ENCODE results near the gene GIMAP8. TPM values are rescaled to one million over a fixed set of nuclear protein-coding genes. Genes with fewer than 3 reads are reported as not detected.

Gene GIMAP8
- total and polyA plus RNA-seq, 12 donors: 13.4 to 39.4 (median 17.9) TPM

DNA sequence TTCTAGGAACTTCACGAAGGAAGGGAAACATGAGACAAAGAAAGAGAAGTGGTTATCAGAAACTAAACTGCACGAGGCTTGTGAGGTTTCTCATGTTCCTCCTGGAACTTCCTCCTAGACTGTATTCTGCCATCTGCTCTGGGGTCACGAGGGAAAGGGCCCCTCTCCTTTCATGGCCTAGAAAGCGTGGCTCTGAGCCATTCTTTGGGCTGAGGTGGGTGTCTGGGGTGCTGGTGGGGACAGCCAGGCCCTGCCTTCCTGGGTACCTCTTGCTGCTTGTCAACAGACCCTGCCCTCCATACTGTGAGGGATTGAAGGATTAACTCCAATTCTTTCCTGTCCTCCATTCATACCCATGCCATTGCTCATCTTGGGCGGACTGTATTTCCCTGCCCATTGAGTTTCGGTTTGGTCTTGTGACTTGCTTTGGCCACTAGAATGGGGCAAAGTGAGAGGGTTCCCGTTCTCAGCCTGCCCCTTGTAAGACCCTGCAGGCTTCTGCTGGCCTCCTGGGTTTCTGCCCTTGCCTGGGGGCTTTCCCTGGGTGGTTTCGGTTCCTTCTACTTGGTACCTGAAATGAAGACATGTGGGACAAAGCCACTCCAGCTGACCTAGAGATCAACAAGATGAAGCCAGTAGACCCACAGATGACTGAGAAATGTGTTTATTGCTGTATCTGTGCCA lies 14.9 kb upstream of the GIMAP8 start:
- Histone ChIP-seq H3K27me3 (peaks cover 0 to 17% (median 4%) of the 10 kb centered on the region in 7 donors), H3K27ac (peak overlapping the region in 1 of 10 donors; percentile 52), H3K4me3 (no peak overlapping the region), H3K4me1 (peaks cover 0 to 38% (median 0%) of the 10 kb centered on the region in 9 donors), H3K36me3 (no peaks in the 10 kb centered on the region), H3K9me3 (no peaks in the 10 kb centered on the region)
- DNase-seq (no peak), ATAC-seq (peak in 6 of 8 donors; percentile 50 to 67 (median 58))
- TF ChIP-seq, protein P1, sequence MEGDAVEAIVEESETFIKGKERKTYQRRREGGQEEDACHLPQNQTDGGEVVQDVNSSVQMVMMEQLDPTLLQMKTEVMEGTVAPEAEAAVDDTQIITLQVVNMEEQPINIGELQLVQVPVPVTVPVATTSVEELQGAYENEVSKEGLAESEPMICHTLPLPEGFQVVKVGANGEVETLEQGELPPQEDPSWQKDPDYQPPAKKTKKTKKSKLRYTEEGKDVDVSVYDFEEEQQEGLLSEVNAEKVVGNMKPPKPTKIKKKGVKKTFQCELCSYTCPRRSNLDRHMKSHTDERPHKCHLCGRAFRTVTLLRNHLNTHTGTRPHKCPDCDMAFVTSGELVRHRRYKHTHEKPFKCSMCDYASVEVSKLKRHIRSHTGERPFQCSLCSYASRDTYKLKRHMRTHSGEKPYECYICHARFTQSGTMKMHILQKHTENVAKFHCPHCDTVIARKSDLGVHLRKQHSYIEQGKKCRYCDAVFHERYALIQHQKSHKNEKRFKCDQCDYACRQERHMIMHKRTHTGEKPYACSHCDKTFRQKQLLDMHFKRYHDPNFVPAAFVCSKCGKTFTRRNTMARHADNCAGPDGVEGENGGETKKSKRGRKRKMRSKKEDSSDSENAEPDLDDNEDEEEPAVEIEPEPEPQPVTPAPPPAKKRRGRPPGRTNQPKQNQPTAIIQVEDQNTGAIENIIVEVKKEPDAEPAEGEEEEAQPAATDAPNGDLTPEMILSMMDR (IDR thresholded peaks at IDR 0.05): no peak
- WGBS, 2 donors: 74 to 81% methylated on average over 8 of the region's 8 CpGs
- intact Hi-C loops (cut with DNase I): loop anchor here in 1 of 10 donors (10.0 kb wide), 1 partner anchor 569 kb away; no protein-coding TSS in a partner anchor

DNA sequence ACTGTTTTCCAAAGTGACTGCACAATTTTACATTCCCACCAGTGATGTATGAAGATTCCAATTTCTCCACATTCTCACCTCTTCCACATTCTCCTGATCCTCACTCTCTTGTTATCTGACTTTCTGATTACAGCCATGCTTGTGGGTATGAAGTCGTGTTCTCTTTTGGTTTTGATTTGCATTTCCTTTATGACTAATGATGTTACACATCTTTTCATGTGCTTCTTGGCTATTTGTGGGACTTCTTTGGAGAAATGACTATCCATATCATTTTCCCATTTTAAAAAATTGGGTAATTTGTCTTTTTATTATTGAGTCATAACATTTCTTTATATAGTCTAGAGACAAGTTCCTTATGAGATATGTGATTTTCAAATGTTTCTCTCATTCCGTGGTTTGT lies 10.5 kb upstream of the GIMAP8 start:
- intact Hi-C loops (cut with DNase I): loop anchor here in 2 of 10 donors (10.0 kb wide), 2 partner anchors 425 to 565 kb away; no protein-coding TSS in a partner anchor

DNA sequence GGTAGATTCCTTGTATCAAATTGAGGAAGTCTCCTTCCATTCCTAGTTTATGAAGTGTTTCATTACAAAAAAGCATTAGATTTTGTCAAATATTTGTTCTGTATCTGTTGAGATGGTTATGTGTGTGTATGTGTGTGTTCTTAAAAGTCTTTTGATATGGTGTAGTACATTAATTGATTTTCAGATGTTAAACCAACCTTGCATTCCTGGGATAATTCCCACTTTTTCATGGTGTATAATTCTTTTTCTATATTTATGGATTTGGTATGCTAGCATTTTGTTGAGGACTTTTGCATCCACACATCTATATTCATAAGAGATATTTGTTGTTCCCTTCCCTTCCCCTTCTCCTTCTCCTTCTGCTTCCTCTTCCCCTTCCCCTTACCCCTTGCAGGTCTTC lies 8.9 kb upstream of the GIMAP8 start:
- Histone ChIP-seq H3K36me3 (no peaks in the 10 kb centered on the region), H3K4me3 (no peak overlapping the region), H3K9me3 (peaks cover 0 to 19% (median 12%) of the 10 kb centered on the region in 11 donors), H3K27ac (no peak overlapping the region), H3K4me1 (peaks cover 0 to 14% (median 1%) of the 10 kb centered on the region in 9 donors), H3K27me3 (no peaks in the 10 kb centered on the region)
- TF ChIP-seq, protein P1 (IDR thresholded peaks at IDR 0.05): no peak
- DNase-seq (no peak), ATAC-seq (no peak)
- intact Hi-C loops (cut with DNase I): loop anchor here in 1 of 10 donors (10.0 kb wide), 1 partner anchor 423 kb away; no protein-coding TSS in a partner anchor

More for the DNA sequence above, 10.5 kb upstream of the GIMAP8 start:
- WGBS, 2 donors: 53 to 70% methylated on average over 2 of the region's 2 CpGs
- Histone ChIP-seq H3K36me3 (no peaks in the 10 kb centered on the region), H3K9me3 (peaks cover 0 to 19% (median 12%) of the 10 kb centered on the region in 11 donors), H3K27me3 (no peaks in the 10 kb centered on the region), H3K4me3 (no peak overlapping the region), H3K4me1 (peaks cover 0 to 18% (median 0%) of the 10 kb centered on the region in 9 donors), H3K27ac (no peak overlapping the region)
- TF ChIP-seq, protein P1 (IDR thresholded peaks at IDR 0.05): no peak
- ATAC-seq (no peak), DNase-seq (no peak)

DNA sequence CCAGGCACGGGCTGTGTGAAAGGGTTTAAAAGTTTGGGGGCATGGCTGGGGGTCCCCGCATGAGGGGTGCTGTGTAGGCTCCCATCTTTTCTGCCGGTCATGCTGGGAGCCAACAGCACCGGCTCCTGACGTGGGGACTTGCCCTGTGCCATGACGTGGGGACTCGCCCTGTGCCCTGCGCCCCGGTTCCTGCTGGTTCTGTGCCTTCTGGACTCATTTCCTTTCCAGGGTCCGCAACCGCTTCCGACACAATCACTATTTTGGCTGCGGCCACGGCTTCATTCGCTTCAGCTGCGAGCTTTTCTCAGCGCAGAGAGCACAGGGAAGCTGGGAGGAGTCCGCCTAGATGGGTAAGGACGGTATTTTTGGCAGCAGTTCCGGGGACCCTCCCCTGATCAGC lies 7.6 kb upstream of the GIMAP8 start:
- 96 to 97% methylated on average over 20 of the region's 20 CpGs for WGBS, 2 donors
- no peaks in the 10 kb centered on the region for H3K27me3 ChIP-seq
- H3K4me3 ChIP-seq: no peak overlapping the region
- H3K4me1 ChIP-seq: peaks cover 0 to 19% (median 8%) of the 10 kb centered on the region in 9 donors
- peaks cover 0 to 19% (median 12%) of the 10 kb centered on the region in 11 donors for H3K9me3 ChIP-seq
- DNase-seq (no peak), ATAC-seq (no peak)
- TF ChIP-seq, protein P1 (IDR thresholded peaks at IDR 0.05): no peak
- intact Hi-C loops (cut with DNase I): loop anchor here in 1 of 10 donors (10.0 kb wide), 1 partner anchor 422 kb away; no protein-coding TSS in a partner anchor
- H3K36me3 ChIP-seq: no peaks in the 10 kb centered on the region
- H3K27ac ChIP-seq: no peak overlapping the region
